ENCODE data around the gene NPHP3.

DNA sequence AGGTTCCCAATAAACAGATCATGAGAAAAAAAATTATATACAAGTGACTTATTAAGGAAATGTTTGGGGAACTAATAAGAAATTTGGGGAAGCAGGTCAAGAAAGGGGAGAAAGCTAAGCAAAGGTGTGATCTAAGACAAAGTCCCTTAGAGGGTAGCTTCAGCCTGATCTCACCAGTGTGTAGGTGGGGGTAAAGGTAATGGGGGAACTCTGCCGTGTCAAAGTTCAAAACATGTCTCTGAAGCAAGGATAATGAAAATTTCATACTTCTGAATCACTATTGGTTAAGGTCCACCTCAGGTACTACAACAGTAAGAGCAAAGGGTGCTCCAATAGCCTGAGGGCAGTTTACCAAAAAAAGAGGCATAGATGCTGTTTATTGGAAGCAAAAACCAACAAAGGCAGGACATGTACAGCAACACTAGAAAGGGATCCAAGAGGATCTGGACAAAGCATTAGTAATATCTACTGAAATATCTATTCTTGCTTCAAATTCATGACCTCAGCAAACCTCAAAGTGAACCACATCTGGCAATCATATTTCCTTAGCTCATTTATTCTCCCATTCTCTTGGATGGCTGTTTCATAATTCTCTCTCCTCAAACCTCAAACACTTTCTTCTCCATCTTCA is 69.5 kb downstream of the NPHP3 start:
- TF ChIP-seq, protein P1, sequence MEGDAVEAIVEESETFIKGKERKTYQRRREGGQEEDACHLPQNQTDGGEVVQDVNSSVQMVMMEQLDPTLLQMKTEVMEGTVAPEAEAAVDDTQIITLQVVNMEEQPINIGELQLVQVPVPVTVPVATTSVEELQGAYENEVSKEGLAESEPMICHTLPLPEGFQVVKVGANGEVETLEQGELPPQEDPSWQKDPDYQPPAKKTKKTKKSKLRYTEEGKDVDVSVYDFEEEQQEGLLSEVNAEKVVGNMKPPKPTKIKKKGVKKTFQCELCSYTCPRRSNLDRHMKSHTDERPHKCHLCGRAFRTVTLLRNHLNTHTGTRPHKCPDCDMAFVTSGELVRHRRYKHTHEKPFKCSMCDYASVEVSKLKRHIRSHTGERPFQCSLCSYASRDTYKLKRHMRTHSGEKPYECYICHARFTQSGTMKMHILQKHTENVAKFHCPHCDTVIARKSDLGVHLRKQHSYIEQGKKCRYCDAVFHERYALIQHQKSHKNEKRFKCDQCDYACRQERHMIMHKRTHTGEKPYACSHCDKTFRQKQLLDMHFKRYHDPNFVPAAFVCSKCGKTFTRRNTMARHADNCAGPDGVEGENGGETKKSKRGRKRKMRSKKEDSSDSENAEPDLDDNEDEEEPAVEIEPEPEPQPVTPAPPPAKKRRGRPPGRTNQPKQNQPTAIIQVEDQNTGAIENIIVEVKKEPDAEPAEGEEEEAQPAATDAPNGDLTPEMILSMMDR (IDR thresholded peaks at IDR 0.05) = no peak
- TF ChIP-seq POLR2AphosphoS5 (IDR thresholded peaks at IDR 0.05) (no peak), EP300 (IDR thresholded peaks at IDR 0.05) (no peak)
